ENCODE results near the gene BBIP1. TPM values are rescaled to one million over a fixed set of nuclear protein-coding genes. Genes with fewer than 3 reads are reported as not detected.

BBIP1 gene
- 10 to 100 TPM; 36.9 to 39.5 TPM for total RNA-seq

GRCh38 chr10:110918643-110919348 is at the start of gene BBIP1:
Gene BBIP1 (minus strand): TSS chr10:110919180. CDS start chr10:110918157, 1,023 bp downstream.
- CTCF ChIA-PET: interaction anchor here (0.9 to 2.0 kb wide), 6 partner anchors 22 to 173 kb away, joined by 3 to 7 read pairs (median 4); no protein-coding TSS in a partner anchor
- POLR2A ChIA-PET: interaction anchor here (0.6 to 1.8 kb wide), 13 partner anchors 16 to 709 kb away, joined by 3 to 8 read pairs (median 3); partner anchors contain the start of gene PDCD4

- CTCF ChIA-PET: no interaction called here
- POLR2A ChIA-PET: no interaction called here
These were observed 48.7 kb upstream of the BBIP1 start for GRCh38 chr10:110967645-110968044.

- ChIA-PET POLR2A (no interaction called here), CTCF (no interaction called here)
These were observed 48.1 kb upstream of the BBIP1 start for GRCh38 chr10:110967009-110967630.

GRCh38 chr10:110966146-110966545 is 47.2 kb upstream of the BBIP1 start:
- POLR2A ChIA-PET: no interaction called here
- CTCF ChIA-PET: no interaction called here

GRCh38 chr10:110965216-110965615 is 46.2 kb upstream of the BBIP1 start:
- CTCF ChIA-PET: no interaction called here
- POLR2A ChIA-PET: no interaction called here

GRCh38 chr10:110964681-110965080 is 45.7 kb upstream of the BBIP1 start:
- ChIA-PET POLR2A (no interaction called here), CTCF (no interaction called here)

- ChIA-PET POLR2A (no interaction called here), CTCF (no interaction called here)
These were observed 44.2 kb upstream of the BBIP1 start for GRCh38 chr10:110963162-110963561.

GRCh38 chr10:110962443-110962842 is 43.5 kb upstream of the BBIP1 start:
- POLR2A ChIA-PET: interaction anchor here (0.6 kb wide), 2 partner anchors 104 to 201 kb away, joined by 3 read pairs; no protein-coding TSS in a partner anchor
- CTCF ChIA-PET: no interaction called here

GRCh38 chr10:110960333-110960712 is 41.3 kb upstream of the BBIP1 start:
- POLR2A ChIA-PET: no interaction called here
- CTCF ChIA-PET: interaction anchor here (0.9 kb wide), 1 partner anchor 42 kb away, joined by 3 read pairs; no protein-coding TSS in a partner anchor

GRCh38 chr10:110959379-110960332 is 40.7 kb upstream of the BBIP1 start:
- ChIA-PET POLR2A (no interaction called here), CTCF (interaction anchor here (0.9 kb wide), 1 partner anchor 42 kb away, joined by 3 read pairs; no protein-coding TSS in a partner anchor)

- CTCF ChIA-PET: no interaction called here
- POLR2A ChIA-PET: no interaction called here
These were observed 38.6 kb upstream of the BBIP1 start for GRCh38 chr10:110957606-110958005.

- ChIA-PET CTCF (no interaction called here), POLR2A (no interaction called here)
These were observed 32.4 kb upstream of the BBIP1 start for GRCh38 chr10:110951381-110951780.

- CTCF ChIA-PET: no interaction called here
- POLR2A ChIA-PET: no interaction called here
These were observed 28.1 kb upstream of the BBIP1 start for GRCh38 chr10:110947061-110947595.

GRCh38 chr10:110946496-110946895 is 27.5 kb upstream of the BBIP1 start:
- ChIA-PET CTCF (no interaction called here), POLR2A (no interaction called here)

- ChIA-PET CTCF (no interaction called here), POLR2A (no interaction called here)
These were observed 25.9 kb upstream of the BBIP1 start for GRCh38 chr10:110944792-110945396.

GRCh38 chr10:110939419-110939818 is 20.4 kb upstream of the BBIP1 start:
- POLR2A ChIA-PET: no interaction called here

GRCh38 chr10:110936757-110937156 is 17.8 kb upstream of the BBIP1 start:
- ChIA-PET POLR2A (no interaction called here), CTCF (no interaction called here)

More at GRCh38 chr10:110939419-110939818, 20.4 kb upstream of the BBIP1 start:
- CTCF ChIA-PET: no interaction called here

GRCh38 chr10:110932505-110933180 is 13.7 kb upstream of the BBIP1 start:
- ChIA-PET CTCF (no interaction called here), POLR2A (no interaction called here)

GRCh38 chr10:110931769-110932381 is 12.9 kb upstream of the BBIP1 start:
- POLR2A ChIA-PET: no interaction called here
- CTCF ChIA-PET: no interaction called here

Data from activated CD8-positive, alpha-beta memory T cell treated with anti-CD3 and anti-CD28 coated beads for 36 hours (primary cell).